DOHH2 (cell line): ENCODE results near the gene CARD11.

Source experiments
- H3F3A ChIP-seq: fragments of 200-600 bp; sonication (generic), shearing (Covaris generic); 2 replicates; pipeline ENCODE4 v1.6.0; 2016; ENCODE audit warnings: antibody characterized with exemption, mild to moderate bottlenecking; ENCODE audit not compliant: control insufficient read depth, insufficient read depth
- H3K27ac ChIP-seq: fragments of 200-600 bp; sonication (generic); 2 replicates; pipeline ENCODE4 v1.5.1; 2014; ENCODE audit warnings: low read depth, mild to moderate bottlenecking, low read length, moderate library complexity
- H3K27me3 ChIP-seq: fragments of 200-600 bp; sonication (generic); 2 replicates; pipeline ENCODE4 v1.6.1; 2014; ENCODE audit warnings: mild to moderate bottlenecking, low read length, mixed read lengths; ENCODE audit not compliant: control insufficient read depth
- H3K36me3 ChIP-seq: fragments of 200-600 bp; sonication (generic); 2 replicates; pipeline ENCODE4 v1.6.1; 2014; ENCODE audit warnings: mild to moderate bottlenecking, low read length, moderate library complexity, mixed read lengths; ENCODE audit not compliant: control insufficient read depth
- H3K4me1 ChIP-seq: fragments of 200-600 bp; sonication (generic); 2 replicates; pipeline ENCODE4 v1.6.1; 2014; ENCODE audit warnings: mild to moderate bottlenecking, low read length, mixed read lengths; ENCODE audit not compliant: control insufficient read depth
- H3K4me2 ChIP-seq: fragments of 200-600 bp; sonication (generic); 2 replicates; pipeline ENCODE4 v1.6.0; 2014; ENCODE audit warnings: mild to moderate bottlenecking, low read length, moderate library complexity
- H3K4me3 ChIP-seq: fragments of 200-600 bp; sonication (generic); 2 replicates; pipeline ENCODE4 v1.5.1; 2014; ENCODE audit warnings: mild to moderate bottlenecking, low read length, mixed read lengths
- H3K79me2 ChIP-seq: fragments of 200-600 bp; sonication (generic); 2 replicates; pipeline ENCODE4 v1.6.1; 2014; ENCODE audit warnings: mild to moderate bottlenecking, low read length, mixed read lengths; ENCODE audit not compliant: control insufficient read depth
- H3K9me2 ChIP-seq: fragments of 200-600 bp; sonication (generic); replicated peaks from 2 replicates; pipeline ENCODE4 v1.6.1; 2014; ENCODE audit warnings: mild to moderate bottlenecking, low read length, mixed read lengths; ENCODE audit not compliant: control insufficient read depth
- H3K9me3 ChIP-seq: fragments of 200-600 bp; sonication (generic); 2 replicates; pipeline ENCODE4 v1.6.1; 2014; ENCODE audit warnings: antibody characterized with exemption, low read length, mixed read lengths; ENCODE audit not compliant: control insufficient read depth, insufficient read depth
- H4K20me1 ChIP-seq: fragments of 200-600 bp; sonication (generic); 2 replicates; pipeline ENCODE4 v1.6.0; 2014; ENCODE audit warnings: low read depth, mild to moderate bottlenecking, antibody characterized with exemption, low read length, moderate library complexity; ENCODE audit not compliant: control insufficient read depth, insufficient read depth
- EZH2phosphoT487 ChIP-seq: fragments of 200-600 bp; sonication (generic); IDR thresholded peaks from 2 replicates; pipeline ENCODE4 v1.6.1; 2017; ENCODE audit warnings: borderline replicate concordance, mild to moderate bottlenecking, antibody characterized with exemption, low read length, moderate library complexity, mixed read lengths
- TF ChIP-seq, protein P1 (sequence below): fragments of 200-600 bp; sonication (generic); IDR thresholded peaks from one replicate; pipeline ENCODE4 v1.5.1; 2014; ENCODE audit warnings: antibody characterized with exemption, mild to moderate bottlenecking, low read depth, low read length; ENCODE audit not compliant: poor library complexity, severe bottlenecking

Gene CARD11

DNA sequence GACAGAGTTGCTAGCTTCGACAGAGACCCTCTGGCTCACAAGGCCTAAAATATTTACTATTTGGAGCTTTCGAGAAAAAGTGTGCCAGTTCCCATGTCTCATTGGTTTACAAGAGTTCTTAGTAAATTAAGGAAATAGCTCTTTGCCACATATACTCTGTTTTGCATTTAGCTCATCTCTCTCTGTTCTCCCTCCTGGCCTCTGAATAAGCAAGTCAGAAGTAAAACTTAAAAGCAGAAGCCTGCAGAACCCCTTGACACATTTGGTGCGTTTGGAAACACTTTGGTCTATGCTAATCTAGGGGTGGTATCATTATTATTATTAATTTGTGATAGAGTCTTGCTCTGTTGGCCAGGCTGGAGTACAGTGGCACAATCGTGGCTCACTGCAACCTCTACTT lies 6.4 kb downstream of the CARD11 start:
- H3F3A ChIP-seq: peaks cover 2% of the 10 kb centered on the region; the same call in 1 of the 2 replicates
- no peak overlapping the region for H3K4me3 ChIP-seq
- no peaks in the 10 kb centered on the region for H3K27me3 ChIP-seq
- H3K4me2 ChIP-seq: no peak overlapping the region
- H3K9me3 ChIP-seq: no peaks in the 10 kb centered on the region
- peaks cover 46% of the 10 kb centered on the region for H3K4me1 ChIP-seq
- H3K36me3 ChIP-seq: peaks cover 56% of the 10 kb centered on the region
- H3K9me2 ChIP-seq: no peaks in the 10 kb centered on the region
- peaks cover 95% of the 10 kb centered on the region for H3K79me2 ChIP-seq
- H4K20me1 ChIP-seq: peaks cover 32% of the 10 kb centered on the region; the same call in 1 of the 2 replicates
- H3K27ac ChIP-seq: no peak overlapping the region
- TF ChIP-seq, protein P1, sequence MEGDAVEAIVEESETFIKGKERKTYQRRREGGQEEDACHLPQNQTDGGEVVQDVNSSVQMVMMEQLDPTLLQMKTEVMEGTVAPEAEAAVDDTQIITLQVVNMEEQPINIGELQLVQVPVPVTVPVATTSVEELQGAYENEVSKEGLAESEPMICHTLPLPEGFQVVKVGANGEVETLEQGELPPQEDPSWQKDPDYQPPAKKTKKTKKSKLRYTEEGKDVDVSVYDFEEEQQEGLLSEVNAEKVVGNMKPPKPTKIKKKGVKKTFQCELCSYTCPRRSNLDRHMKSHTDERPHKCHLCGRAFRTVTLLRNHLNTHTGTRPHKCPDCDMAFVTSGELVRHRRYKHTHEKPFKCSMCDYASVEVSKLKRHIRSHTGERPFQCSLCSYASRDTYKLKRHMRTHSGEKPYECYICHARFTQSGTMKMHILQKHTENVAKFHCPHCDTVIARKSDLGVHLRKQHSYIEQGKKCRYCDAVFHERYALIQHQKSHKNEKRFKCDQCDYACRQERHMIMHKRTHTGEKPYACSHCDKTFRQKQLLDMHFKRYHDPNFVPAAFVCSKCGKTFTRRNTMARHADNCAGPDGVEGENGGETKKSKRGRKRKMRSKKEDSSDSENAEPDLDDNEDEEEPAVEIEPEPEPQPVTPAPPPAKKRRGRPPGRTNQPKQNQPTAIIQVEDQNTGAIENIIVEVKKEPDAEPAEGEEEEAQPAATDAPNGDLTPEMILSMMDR: no peak
- no peak for TF ChIP-seq EZH2phosphoT487

- H3K27ac ChIP-seq: no peak overlapping the region
- H3F3A ChIP-seq: no peaks in the 10 kb centered on the region
- H3K9me2 ChIP-seq: no peaks in the 10 kb centered on the region
- H4K20me1 ChIP-seq: peaks cover 24% of the 10 kb centered on the region; the same call in 1 of the 2 replicates
- H3K27me3 ChIP-seq: no peaks in the 10 kb centered on the region
- peaks cover 23% of the 10 kb centered on the region for H3K4me1 ChIP-seq
- no peak overlapping the region for H3K4me2 ChIP-seq
- no peaks in the 10 kb centered on the region for H3K9me3 ChIP-seq
- peaks cover 93% of the 10 kb centered on the region for H3K79me2 ChIP-seq
- no peak overlapping the region for H3K4me3 ChIP-seq
- no peak for TF ChIP-seq EZH2phosphoT487
- TF ChIP-seq, protein P1: no peak
- peaks cover 53% of the 10 kb centered on the region for H3K36me3 ChIP-seq
Measured at GRCh38 chr7:3034591-3035150, 9.0 kb downstream of the CARD11 start.

DNA sequence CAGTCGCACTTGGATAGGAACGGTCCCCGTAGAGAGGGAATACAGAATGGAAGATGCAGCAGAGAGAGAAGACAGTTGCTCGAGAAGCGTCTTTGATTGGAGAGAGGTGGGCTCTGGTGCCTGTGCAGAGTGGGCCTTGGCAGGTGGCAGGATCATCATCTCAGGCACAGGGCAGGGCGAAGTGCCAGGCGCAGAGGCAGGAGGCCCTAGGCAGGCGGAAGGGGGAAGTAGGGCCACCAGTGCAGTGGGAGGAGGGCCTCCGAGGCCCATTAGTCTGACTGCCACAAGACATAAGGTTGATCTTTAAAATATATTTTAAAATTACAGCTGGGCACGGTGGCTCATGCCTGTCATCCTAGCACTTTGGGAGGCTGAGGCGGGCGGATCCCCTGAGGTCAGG lies 10.1 kb downstream of the CARD11 start:
- Histone ChIP-seq H3K27ac (no peak overlapping the region), H4K20me1 (peaks cover 24% of the 10 kb centered on the region; the same call in 1 of the 2 replicates), H3F3A (no peaks in the 10 kb centered on the region), H3K27me3 (no peaks in the 10 kb centered on the region), H3K4me3 (no peak overlapping the region), H3K9me2 (no peaks in the 10 kb centered on the region), H3K36me3 (peaks cover 51% of the 10 kb centered on the region), H3K4me1 (peaks cover 18% of the 10 kb centered on the region), H3K79me2 (peaks cover 93% of the 10 kb centered on the region), H3K4me2 (no peak overlapping the region), H3K9me3 (no peaks in the 10 kb centered on the region)
- TF ChIP-seq, protein P1: no peak
- no peak for TF ChIP-seq EZH2phosphoT487
